GM06990 (cell line): ENCODE data around the gene STAB2.
A peak's percentile ranks its signal among the peaks of the same experiment; 100 is the strongest.

Experiments
- DNase-seq: peaks from one replicate; pipeline ENCODE4 v3.0.0-alpha.2; 2011; ENCODE audit not compliant: insufficient read length; ENCODE audit errors: extremely low read depth
- H3K27me3 ChIP-seq: replicated peaks from 2 replicates; pipeline ENCODE4 v1.6.0; 2011; ENCODE audit warnings: low read length; ENCODE audit not compliant: control insufficient read depth, insufficient read depth
- H3K36me3 ChIP-seq: 2 replicates; pipeline ENCODE4 v1.5.1; 2011; ENCODE audit warnings: low read length; ENCODE audit not compliant: control insufficient read depth, insufficient read depth
- H3K4me3 ChIP-seq: replicated peaks from 2 replicates; pipeline ENCODE4 v1.5.1; 2011; ENCODE audit warnings: low read depth, mild to moderate bottlenecking, control low read depth, low read length
- TF ChIP-seq, protein P1 (sequence below): IDR thresholded peaks from 2 replicates; pipeline ENCODE4 v1.5.1; 2011; ENCODE audit warnings: low read length, control low read depth, mild to moderate bottlenecking, inconsistent platforms; ENCODE audit not compliant: insufficient read depth, poor library complexity, severe bottlenecking

Gene STAB2

GRCh38 chr12:103705927-103706326 is 118.9 kb downstream of the STAB2 start:
- no peaks in the 10 kb centered on the region for H3K36me3 ChIP-seq
- TF ChIP-seq, protein P1, sequence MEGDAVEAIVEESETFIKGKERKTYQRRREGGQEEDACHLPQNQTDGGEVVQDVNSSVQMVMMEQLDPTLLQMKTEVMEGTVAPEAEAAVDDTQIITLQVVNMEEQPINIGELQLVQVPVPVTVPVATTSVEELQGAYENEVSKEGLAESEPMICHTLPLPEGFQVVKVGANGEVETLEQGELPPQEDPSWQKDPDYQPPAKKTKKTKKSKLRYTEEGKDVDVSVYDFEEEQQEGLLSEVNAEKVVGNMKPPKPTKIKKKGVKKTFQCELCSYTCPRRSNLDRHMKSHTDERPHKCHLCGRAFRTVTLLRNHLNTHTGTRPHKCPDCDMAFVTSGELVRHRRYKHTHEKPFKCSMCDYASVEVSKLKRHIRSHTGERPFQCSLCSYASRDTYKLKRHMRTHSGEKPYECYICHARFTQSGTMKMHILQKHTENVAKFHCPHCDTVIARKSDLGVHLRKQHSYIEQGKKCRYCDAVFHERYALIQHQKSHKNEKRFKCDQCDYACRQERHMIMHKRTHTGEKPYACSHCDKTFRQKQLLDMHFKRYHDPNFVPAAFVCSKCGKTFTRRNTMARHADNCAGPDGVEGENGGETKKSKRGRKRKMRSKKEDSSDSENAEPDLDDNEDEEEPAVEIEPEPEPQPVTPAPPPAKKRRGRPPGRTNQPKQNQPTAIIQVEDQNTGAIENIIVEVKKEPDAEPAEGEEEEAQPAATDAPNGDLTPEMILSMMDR: peak; percentile 9
- no peak for DNase-seq
- H3K27me3 ChIP-seq: peaks cover 3% of the 10 kb centered on the region
- no peak overlapping the region for H3K4me3 ChIP-seq

DNA sequence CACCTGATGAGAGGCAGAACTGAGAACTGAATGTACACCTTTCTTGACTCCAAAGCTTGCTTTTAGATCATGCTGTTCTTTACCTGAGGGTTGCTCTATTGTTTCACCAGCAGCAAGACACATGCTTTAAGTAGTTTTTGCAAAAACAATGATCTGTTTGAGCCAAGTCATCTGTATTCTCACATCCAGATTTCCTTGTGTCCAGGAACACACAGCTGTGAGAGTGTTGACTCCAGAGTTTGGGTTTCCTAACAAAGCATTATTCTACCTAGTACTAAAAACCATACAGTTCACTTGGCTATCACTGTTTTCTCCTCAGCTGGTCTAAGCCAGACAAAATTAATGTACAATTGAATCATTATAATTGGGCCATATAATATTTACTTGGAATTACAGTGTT is 120.4 kb downstream of the STAB2 start:
- Histone ChIP-seq H3K27me3 (peaks cover 3% of the 10 kb centered on the region), H3K36me3 (no peaks in the 10 kb centered on the region), H3K4me3 (no peak overlapping the region)
- DNase-seq: no peak
- TF ChIP-seq, protein P1: no peak

DNA sequence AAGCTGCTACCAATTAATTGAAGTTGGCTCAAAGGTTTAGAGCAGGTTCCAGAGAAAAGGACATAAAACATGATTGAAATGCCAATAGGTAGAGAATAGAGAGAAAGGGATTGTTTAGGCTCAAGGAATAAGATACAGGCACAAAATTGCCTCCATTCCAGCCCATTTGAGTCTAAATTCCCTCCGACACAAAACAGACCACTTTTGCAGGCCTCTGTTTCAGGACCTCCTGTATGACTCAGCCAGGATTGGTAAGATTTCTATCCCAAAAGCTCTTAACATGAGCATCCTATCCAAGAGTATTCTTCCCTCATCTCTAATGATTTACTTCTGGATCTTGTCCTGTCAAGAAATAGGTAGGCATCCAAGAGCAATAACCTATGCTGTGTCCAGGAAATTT is 123.5 kb downstream of the STAB2 start:
- H3K36me3 ChIP-seq: no peaks in the 10 kb centered on the region
- H3K4me3 ChIP-seq: no peak overlapping the region
- peaks cover 3% of the 10 kb centered on the region for H3K27me3 ChIP-seq

DNA sequence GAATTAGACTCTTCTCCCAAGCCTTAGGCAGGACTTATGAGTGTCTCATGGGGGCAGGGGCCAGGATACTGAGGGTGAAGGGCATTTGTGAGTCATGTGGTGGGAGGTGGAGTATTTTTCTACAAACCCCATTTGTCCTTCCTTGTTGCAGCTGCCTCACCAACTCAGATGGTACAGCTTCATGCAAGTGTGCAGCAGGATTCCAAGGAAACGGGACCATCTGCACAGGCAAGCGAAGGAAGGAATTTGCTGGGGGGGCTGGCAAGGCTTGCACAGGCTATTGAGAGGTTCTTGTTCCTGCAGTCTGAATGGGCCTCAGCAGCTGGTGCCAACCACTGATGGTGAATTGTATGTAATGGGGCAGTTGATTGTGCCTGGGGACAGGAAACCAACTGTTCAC is 125.1 kb downstream of the STAB2 start:
- TF ChIP-seq, protein P1: no peak
- DNase-seq: no peak
- Histone ChIP-seq H3K4me3 (no peak overlapping the region), H3K36me3 (no peaks in the 10 kb centered on the region), H3K27me3 (peaks cover 3% of the 10 kb centered on the region)

More for the DNA sequence above, 123.5 kb downstream of the STAB2 start:
- TF ChIP-seq, protein P1: no peak
- DNase-seq: no peak

- DNase-seq: no peak
- TF ChIP-seq, protein P1: no peak
- no peaks in the 10 kb centered on the region for H3K36me3 ChIP-seq
- H3K4me3 ChIP-seq: no peak overlapping the region
- H3K27me3 ChIP-seq: no peaks in the 10 kb centered on the region; the same call in 1 of the 2 replicates
Measured at GRCh38 chr12:103715494-103715893, 128.4 kb downstream of the STAB2 start.
